GM18519 (cell line): ENCODE results near the gene SOX2.

Source experiments
- ATAC-seq: cut with Tn5 transposase; IDR thresholded peaks from one replicate; pipeline ENCODE4 v1.9.1; 2021; ENCODE audit warnings: mild to moderate bottlenecking, moderate library complexity; ENCODE audit not compliant: unreplicated experiment, low FRiP score

The SOX2 gene

GRCh38 chr3:181721046-181721875 lies 9.5 kb downstream of the SOX2 start:
- no peak for ATAC-seq

- ATAC-seq, result no peak
These were observed 10.4 kb downstream of the SOX2 start for GRCh38 chr3:181722156-181722555.

- no peak for ATAC-seq
These were observed 11.2 kb downstream of the SOX2 start for GRCh38 chr3:181722766-181723425.

- no peak for ATAC-seq
These were observed 12.0 kb downstream of the SOX2 start for GRCh38 chr3:181723625-181724191.

GRCh38 chr3:181724192-181724965 lies 12.7 kb downstream of the SOX2 start:
- ATAC-seq, result no peak

GRCh38 chr3:181725131-181725731 lies 13.5 kb downstream of the SOX2 start:
- no peak for ATAC-seq

- no peak for ATAC-seq
These were observed 14.1 kb downstream of the SOX2 start for GRCh38 chr3:181725830-181726229.

GRCh38 chr3:181726351-181727330 lies 14.9 kb downstream of the SOX2 start:
- no peak for ATAC-seq

GRCh38 chr3:181727341-181728032 lies 15.8 kb downstream of the SOX2 start:
- ATAC-seq, result no peak

GRCh38 chr3:181728470-181729340 lies 17.0 kb downstream of the SOX2 start:
- ATAC-seq, result no peak

- no peak for ATAC-seq
These were observed 17.7 kb downstream of the SOX2 start for GRCh38 chr3:181729341-181729869.

- no peak for ATAC-seq
These were observed 18.6 kb downstream of the SOX2 start for GRCh38 chr3:181730316-181730715.

- no peak for ATAC-seq
These were observed 19.2 kb downstream of the SOX2 start for GRCh38 chr3:181730934-181731333.

- no peak for ATAC-seq
These were observed 24.2 kb downstream of the SOX2 start for GRCh38 chr3:181735911-181736310.

- no peak for ATAC-seq
These were observed 26.8 kb downstream of the SOX2 start for GRCh38 chr3:181738551-181738950.

- no peak for ATAC-seq
These were observed 27.9 kb downstream of the SOX2 start for GRCh38 chr3:181739628-181740027.

- ATAC-seq, result no peak
These were observed 29.7 kb downstream of the SOX2 start for GRCh38 chr3:181741417-181741816.
